Spleen (tissue), 11 donors: ENCODE measurements around the gene SLC48A1. TPM values are rescaled to one million over a fixed set of nuclear protein-coding genes. Genes with fewer than 3 reads are reported as not detected.

Source experiments
- DNase-seq: peaks from one replicate; pipeline ENCODE4 v3.0.0-alpha.2; 2020
- H3K27ac ChIP-seq, 8 donors: fragments of 200-600 bp; sonication (generic) in 7 of 8; 1 replicate in 4 of 8; 2 replicates in 4 of 8; pipeline versions ENCODE4 v1.5.0 to v1.8.0; 2016 to 2021; ENCODE audit warnings: inconsistent platforms in 4 of 8, mild to moderate bottlenecking in 4 of 8, moderate library complexity in 1 of 8
- H3K27me3 ChIP-seq, 7 donors: fragments of 200-600 bp; sonication (generic) in 6 of 7; replicated peaks in 1 of 7; 1 replicate in 4 of 7; 2 replicates in 3 of 7; pipeline versions ENCODE4 v1.5.0 to v1.8.0; 2016 to 2021; ENCODE audit warnings: inconsistent platforms in 3 of 7, mild to moderate bottlenecking in 1 of 7
- H3K36me3 ChIP-seq, 6 donors: fragments of 200-600 bp; sonication (generic) in 5 of 6; 1 replicate in 4 of 6; 2 replicates in 2 of 6; pipeline versions ENCODE4 v1.5.0 to v1.8.0; 2016 to 2021; ENCODE audit warnings: inconsistent platforms in 2 of 6
- H3K4me1 ChIP-seq, 6 donors: fragments of 200-600 bp; sonication (generic) in 5 of 6; 1 replicate in 3 of 6; 2 replicates in 3 of 6; pipeline versions ENCODE4 v1.5.0 to v1.8.0; 2016 to 2021; ENCODE audit warnings: inconsistent platforms in 3 of 6
- H3K4me3 ChIP-seq, 8 donors: fragments of 200-600 bp; sonication (generic) in 7 of 8; 1 replicate in 4 of 8; 2 replicates in 4 of 8; pipeline versions ENCODE4 v1.5.0 to v1.8.0; 2016 to 2021; ENCODE audit warnings: inconsistent platforms in 4 of 8, mild to moderate bottlenecking in 4 of 8, moderate library complexity in 2 of 8
- H3K9me3 ChIP-seq, 8 donors: fragments of 200-600 bp; sonication (generic) in 7 of 8; 1 replicate in 4 of 8; 2 replicates in 4 of 8; pipeline versions ENCODE4 v1.5.0 to v1.8.0; 2016 to 2021; ENCODE audit warnings: inconsistent platforms in 4 of 8
- POLR2A ChIP-seq, 3 donors: fragments of 450-650 bp; IDR thresholded peaks; one replicate each; pipeline ENCODE4 v1.5.1; 2017; ENCODE audit warnings: antibody characterized with exemption in 3 of 3, mild to moderate bottlenecking in 1 of 3
- POLR2AphosphoS5 ChIP-seq, 3 donors: sonication (generic); formaldehyde crosslinking; IDR thresholded peaks; one replicate each; pipeline ENCODE4 v1.5.1; 2017; ENCODE audit warnings: antibody characterized with exemption in 3 of 3
- WGBS, 5 donors: extraction: QIAGEN DNeasy Blood & Tissue Kit in 3 of 5; methylation state at CpG; one replicate each; pipeline versions ENCODE4 v1.1.5 to v1.1.7; 2013 to 2018; 5-methylcytosine and 5-hydroxymethylcytosine counted together
- intact Hi-C: fragments of 100-400 bp; cut with DNase I; formaldehyde crosslinking; loops from one replicate; pipeline ENCODE4 v1.15.0; 2023; ENCODE audit warnings: low total_unique reads
- polyA plus RNA-seq, 3 donors: library from polyadenylated mRNA; stranded (reverse); fragments of 200-250 nt; gene quantifications; one replicate each; pipeline ENCODE4 v1.2.1, GENCODE V29; 2013
- total RNA-seq, 7 donors: library from RNA; depleted of rRNA in 3 of 7; stranded (reverse); fragments of >200 nt in 3 of 7; fragmentation: NEBNext Ultra II Directional in 4 of 7; extraction: Animal tissue kit (Norgen Biotek cat#: 25700) in 4 of 7; gene quantifications; one replicate each; pipeline versions ENCODE4 v1.1.0 to v1.2.1, GENCODE V29; 2016 to 2021
- TF ChIP-seq, protein P1 (sequence below), 11 experiments: fragments of 200-600 bp in 7 of 11; fragments of 450-650 bp in 4 of 11; sonication (generic) in 4 of 11; IDR thresholded peaks in 8 of 11; conservative IDR thresholded peaks in 3 of 11; 1 replicate in 7 of 11; 2 replicates in 4 of 11; pipeline versions ENCODE4 v1.4.0 to v1.8.0; 2016 to 2021; ENCODE audit warnings: antibody characterized with exemption in 11 of 11, inconsistent platforms in 4 of 11, mild to moderate bottlenecking in 1 of 11
- donor health status: healthy with polysubstance abuse.
- donor health status: DM: no; HTN: no; CAD: no; lungs with moderate emphysema.
- donor health status: DM: no; HTN: no; CAD: no.
- donor health status: Bipolar disorder and iron deficiency.
- donor health status: healthy.
- donor health status: DM: no; HTN: no; CAD: no.
- donor health status: DM: yes; HTN: yes; CAD: no.

The SLC48A1 gene
- total and polyA plus RNA-seq, 10 donors, result 8.4 to 66.4 (median 38.0) TPM

DNA sequence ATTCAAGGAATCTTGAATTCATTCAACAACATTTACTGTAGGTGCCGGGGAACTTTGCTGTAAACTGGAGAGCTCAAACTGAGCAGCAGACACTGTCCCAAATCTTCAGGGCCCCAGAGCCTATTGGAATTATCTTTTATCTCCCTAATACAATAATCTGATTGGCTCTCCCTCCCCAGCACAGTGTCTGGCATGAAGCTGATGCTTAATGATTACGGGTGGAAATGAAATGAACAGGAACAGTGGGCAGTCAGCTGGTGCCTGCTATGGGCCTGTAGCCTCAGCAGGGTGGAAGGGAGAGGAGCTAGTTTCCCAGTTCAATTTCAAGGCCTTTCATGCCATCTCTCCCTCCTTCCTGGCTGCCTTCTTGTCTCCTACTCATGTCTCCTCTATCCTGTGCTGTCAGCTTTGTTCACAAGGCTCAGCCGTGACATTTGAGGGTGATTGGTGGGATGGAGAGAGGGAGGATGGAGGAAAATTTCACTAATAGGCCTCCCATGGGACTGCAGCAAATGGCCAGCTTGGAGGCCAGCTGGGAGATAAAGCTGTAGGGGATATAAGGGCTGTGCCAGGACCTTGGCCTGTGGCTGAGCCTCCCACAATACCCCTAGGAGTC, 10.1 kb upstream of the SLC48A1 start:
- intact Hi-C loops, result no loop called here
- no peaks in the 10 kb centered on the region for H3K9me3 ChIP-seq
- H3K4me3 ChIP-seq, result no peak overlapping the region
- WGBS, 5 donors, result 63 to 80% (median 68%) methylated on average over 3 of the region's 3 CpGs
- no peaks in the 10 kb centered on the region for H3K36me3 ChIP-seq
- TF ChIP-seq POLR2AphosphoS5 (IDR thresholded peaks at IDR 0.05) (no peak), POLR2A (IDR thresholded peaks at IDR 0.05) (no peak)
- TF ChIP-seq, protein P1, sequence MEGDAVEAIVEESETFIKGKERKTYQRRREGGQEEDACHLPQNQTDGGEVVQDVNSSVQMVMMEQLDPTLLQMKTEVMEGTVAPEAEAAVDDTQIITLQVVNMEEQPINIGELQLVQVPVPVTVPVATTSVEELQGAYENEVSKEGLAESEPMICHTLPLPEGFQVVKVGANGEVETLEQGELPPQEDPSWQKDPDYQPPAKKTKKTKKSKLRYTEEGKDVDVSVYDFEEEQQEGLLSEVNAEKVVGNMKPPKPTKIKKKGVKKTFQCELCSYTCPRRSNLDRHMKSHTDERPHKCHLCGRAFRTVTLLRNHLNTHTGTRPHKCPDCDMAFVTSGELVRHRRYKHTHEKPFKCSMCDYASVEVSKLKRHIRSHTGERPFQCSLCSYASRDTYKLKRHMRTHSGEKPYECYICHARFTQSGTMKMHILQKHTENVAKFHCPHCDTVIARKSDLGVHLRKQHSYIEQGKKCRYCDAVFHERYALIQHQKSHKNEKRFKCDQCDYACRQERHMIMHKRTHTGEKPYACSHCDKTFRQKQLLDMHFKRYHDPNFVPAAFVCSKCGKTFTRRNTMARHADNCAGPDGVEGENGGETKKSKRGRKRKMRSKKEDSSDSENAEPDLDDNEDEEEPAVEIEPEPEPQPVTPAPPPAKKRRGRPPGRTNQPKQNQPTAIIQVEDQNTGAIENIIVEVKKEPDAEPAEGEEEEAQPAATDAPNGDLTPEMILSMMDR (IDR thresholded peaks at IDR 0.05 in 8 of 11, conservative IDR thresholded peaks at IDR 0.05 in 3 of 11), result no peak
- no peak for DNase-seq
- H3K27ac ChIP-seq, result peak overlapping the region in 4 of 8 donors; percentile 12 to 47 (median 28)
- H3K27me3 ChIP-seq, result no peaks in the 10 kb centered on the region
- peaks cover 10 to 70% (median 42%) of the 10 kb centered on the region in 6 donors for H3K4me1 ChIP-seq

DNA sequence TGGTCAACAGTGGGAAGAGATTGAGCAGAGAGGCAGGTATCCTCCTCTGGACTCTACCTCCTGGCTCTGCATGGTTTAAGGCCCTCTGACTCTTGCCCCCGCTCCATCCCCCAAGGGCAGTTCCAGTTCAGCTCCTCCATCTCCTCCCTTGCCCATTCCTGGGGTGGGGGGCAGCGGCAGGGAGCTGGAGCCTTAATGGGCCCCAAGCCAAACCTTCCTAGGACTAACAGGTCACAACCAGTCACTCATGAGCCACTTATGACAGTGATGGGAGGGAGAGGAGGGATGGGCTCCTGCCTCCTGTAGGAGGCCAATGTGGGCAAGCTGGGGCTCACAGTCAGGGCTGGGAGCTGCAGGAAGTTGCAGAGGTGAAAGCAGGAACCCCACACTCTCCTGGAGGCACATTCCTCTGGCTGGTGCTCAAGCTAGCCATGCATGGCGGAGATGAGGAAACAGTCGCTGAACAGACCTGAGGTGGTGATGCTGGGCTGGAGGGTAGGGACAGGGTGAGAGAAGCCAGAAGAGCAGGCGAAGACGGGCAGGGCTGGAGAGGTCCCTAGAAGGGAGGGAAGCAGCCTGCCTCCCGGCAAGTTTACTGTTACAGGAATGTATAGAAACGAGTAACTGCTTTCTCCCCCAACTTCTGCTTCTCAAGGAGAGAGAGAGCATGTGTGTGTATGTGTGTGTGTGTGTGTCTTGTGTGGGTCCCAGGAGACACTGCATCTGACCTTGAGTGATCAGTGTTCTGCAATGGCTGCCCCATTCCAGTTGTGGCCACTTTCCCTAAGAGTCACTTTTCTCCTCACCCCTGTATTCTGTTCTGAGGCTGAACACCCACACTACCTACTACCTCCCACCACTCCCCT, 9.3 kb upstream of the SLC48A1 start:
- peak overlapping the region in 4 of 8 donors; percentile 12 to 47 (median 28) for H3K27ac ChIP-seq
- H3K36me3 ChIP-seq, result no peaks in the 10 kb centered on the region
- intact Hi-C loops, result no loop called here
- TF ChIP-seq POLR2A (IDR thresholded peaks at IDR 0.05) (no peak), POLR2AphosphoS5 (IDR thresholded peaks at IDR 0.05) (no peak)
- TF ChIP-seq, protein P1 (IDR thresholded peaks at IDR 0.05 in 8 of 11, conservative IDR thresholded peaks at IDR 0.05 in 3 of 11), result no peak
- H3K9me3 ChIP-seq, result no peaks in the 10 kb centered on the region
- DNase-seq, result no peak
- H3K4me3 ChIP-seq, result no peak overlapping the region
- H3K4me1 ChIP-seq, result peaks cover 4 to 62% (median 34%) of the 10 kb centered on the region in 6 donors
- WGBS, 5 donors, result 44 to 74% (median 65%) methylated on average over 6 to 8 of the region's 8 CpGs
- no peaks in the 10 kb centered on the region for H3K27me3 ChIP-seq

DNA sequence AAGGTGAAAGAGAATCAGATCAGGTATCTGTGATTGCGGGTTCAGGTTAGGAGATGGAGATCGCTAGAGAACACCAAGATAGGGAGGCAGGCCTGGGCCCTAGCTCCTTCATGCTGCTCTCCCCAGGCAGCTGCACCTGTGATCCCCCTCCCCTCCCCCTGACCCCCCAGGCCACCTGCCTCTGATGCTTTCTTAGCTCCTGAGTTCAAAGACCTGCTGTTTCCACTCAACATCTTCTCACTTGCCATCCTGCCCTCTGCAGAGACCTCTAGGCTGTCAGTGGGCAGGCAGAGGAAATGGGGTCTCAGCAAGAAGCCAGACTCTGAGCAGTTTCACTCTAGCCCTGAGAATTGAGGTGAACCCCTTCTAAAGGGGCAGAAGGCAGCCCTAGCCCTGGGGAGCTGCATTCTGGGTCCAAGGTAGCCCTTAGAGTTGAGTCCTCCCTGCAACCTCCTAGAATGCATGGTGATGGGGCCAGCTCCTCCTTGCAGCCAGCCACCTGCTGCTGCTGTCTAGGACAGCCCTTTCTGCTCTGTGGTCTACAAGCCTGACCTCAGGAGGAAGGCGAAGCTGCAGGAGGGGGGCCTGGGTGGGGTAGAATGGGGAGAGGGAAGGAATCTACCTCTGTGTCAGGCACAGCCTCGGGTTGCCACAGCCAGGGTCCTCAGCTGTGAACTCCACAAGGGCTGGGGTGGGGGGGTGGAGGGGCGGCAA, 6.4 kb upstream of the SLC48A1 start:
- Histone ChIP-seq H3K9me3 (no peaks in the 10 kb centered on the region), H3K4me3 (no peak overlapping the region), H3K4me1 (peaks cover 0 to 54% (median 28%) of the 10 kb centered on the region in 6 donors), H3K27ac (no peak overlapping the region), H3K36me3 (no peaks in the 10 kb centered on the region), H3K27me3 (no peaks in the 10 kb centered on the region)
- intact Hi-C loops, result loop anchor here (5.0 kb wide), 1 partner anchor 49 kb away; no protein-coding TSS in a partner anchor
- 43 to 51% (median 48%) methylated on average over 5 of the region's 5 CpGs for WGBS, 5 donors
- peak; percentile 70 for DNase-seq
- no peak for TF ChIP-seq POLR2A (IDR thresholded peaks at IDR 0.05)

DNA sequence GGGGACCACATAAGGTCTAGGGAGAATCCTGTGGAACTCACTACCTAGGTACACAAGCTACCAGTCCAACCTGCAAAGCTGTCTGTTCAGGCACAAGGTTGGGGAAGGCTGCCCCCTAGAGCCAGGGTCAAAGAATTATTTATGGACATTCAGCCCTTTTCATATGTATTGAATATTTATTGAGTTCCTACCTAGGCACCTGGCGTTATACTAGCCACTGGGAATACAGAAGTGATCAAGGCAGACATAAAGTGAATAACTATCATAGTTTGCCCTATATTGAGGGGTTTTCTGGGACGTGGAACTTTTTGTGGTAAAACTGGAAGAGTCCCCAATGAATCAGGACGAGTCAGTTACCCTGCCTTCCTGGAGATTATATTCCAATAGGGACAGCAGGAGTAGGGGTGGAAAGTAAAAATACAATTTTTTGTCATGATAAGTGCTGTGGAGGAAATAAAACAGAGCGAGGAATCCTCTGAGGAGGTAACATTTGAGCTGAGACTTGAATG, 5.8 kb upstream of the SLC48A1 start:
- TF ChIP-seq POLR2A (IDR thresholded peaks at IDR 0.05), result no peak
- TF ChIP-seq, protein P1 (IDR thresholded peaks at IDR 0.05 in 8 of 11, conservative IDR thresholded peaks at IDR 0.05 in 3 of 11), result peak; percentile 16 to 72 (median 66)
- no peak for TF ChIP-seq POLR2AphosphoS5 (IDR thresholded peaks at IDR 0.05)
- peaks cover 0 to 55% (median 31%) of the 10 kb centered on the region in 6 donors for H3K4me1 ChIP-seq
- DNase-seq, result peak; percentile 83
- H3K4me3 ChIP-seq, result no peak overlapping the region
- H3K36me3 ChIP-seq, result no peaks in the 10 kb centered on the region
- H3K27me3 ChIP-seq, result no peaks in the 10 kb centered on the region
- H3K27ac ChIP-seq, result no peak overlapping the region
- 47 to 58% (median 53%) methylated on average over 4 of the region's 4 CpGs for WGBS, 5 donors
- intact Hi-C loops, result loop anchor here (5.0 kb wide), 1 partner anchor 50 kb away; no protein-coding TSS in a partner anchor
- H3K9me3 ChIP-seq, result no peaks in the 10 kb centered on the region
